GDM1 (cell line): Measurements from ENCODE around the gene NDEL1.

Experiments
- DNase-seq: peaks from one replicate; lab custom pipeline; 2025; lab: John Stamatoyannopoulos, UW

Gene NDEL1

DNA sequence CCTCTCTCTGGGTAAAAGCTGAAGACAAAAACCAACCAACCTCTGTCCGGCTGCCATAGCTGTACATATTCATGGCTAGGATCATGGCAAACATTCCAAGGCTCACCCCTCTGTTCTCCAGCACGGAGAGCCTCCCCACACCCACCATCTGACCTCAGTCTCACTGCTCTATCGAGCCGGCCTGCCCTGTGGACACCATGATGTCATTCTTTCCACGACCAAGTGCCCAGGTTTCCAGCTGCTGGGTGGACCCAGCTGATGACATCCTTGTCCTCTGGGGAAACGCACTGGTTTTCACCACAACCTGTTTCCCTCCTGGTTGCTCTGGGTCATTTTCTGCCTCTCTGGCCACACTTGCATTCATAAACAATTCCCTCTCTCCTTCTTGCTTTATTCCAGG, 67.7 kb downstream of the NDEL1 start:
- DNase-seq = no peak

DNA sequence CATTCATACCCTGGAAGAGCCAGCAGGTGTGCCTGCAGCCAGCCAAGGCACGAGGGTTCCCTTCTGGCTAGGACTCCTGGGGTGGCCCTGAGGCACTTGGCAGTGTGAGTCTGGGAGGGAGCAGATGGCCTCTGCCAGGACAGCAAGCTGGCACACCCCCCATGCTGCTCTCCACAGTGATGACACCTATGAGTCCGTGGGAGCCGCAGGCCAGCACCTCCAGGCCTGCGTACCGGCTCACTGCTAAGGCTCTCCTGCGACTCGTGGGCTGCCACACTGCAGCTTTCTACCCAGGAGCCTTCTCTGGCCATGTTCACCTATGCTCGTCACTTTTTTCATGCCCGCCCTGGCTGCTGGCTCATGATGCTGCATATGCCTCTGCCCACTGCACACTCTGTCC, 68.1 kb downstream of the NDEL1 start:
- no peak for DNase-seq

DNA sequence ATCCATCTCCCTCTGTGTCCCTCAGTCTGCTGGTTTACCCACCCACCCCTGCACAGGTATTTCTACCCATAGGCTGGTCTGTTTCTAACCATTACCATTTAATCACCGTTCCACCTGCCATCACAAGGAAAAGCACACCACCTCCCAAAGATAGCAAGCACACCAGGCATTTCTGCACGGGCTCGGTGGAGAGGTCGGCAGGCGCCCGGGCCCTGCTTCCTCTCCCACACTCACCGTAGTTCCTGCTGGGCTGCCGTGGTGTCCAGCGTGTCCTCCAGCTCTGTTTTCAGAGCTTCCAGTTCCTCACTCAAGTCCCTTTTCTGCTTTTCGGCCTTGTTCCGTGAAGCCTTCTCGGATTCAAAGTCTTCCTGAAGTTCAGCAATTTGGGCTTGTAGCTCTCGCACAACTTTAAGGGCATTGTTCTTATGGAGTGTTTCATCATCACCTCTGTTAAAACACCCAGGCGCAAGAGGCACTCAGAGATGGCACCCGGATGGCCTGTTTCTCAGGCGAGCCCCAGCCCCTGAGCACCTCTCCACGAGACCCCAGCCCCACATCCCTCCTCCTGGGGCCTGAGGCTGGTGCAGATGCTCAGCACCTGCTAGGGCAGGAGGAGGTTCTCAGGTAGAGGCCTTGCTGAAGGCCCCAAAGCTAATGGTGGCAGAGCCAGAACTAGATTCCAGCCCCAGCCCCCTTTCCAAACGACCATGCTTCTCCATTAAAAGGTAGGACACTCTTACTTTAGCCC, 69.0 kb downstream of the NDEL1 start:
- no peak for DNase-seq

DNA sequence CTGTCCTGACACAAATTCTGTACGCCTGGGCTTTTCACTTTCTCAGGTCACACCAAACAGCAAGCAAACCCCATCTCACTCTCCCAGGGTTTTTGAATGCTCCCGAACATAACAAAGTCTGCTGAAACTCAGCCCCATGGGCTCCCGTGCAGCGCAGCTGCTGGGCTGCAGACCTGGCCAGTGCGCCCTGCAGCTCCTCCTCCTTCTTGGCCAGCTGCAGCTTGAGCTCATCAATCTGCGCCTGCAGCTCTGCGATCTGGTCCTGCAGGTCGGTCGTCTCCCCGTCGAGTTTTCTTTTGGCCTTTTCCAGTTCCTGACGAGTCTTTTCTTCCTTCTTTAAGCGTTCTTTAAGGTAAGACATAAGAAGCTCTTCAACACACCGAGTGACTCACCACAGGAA, 70.5 kb downstream of the NDEL1 start:
- DNase-seq = no peak

DNA sequence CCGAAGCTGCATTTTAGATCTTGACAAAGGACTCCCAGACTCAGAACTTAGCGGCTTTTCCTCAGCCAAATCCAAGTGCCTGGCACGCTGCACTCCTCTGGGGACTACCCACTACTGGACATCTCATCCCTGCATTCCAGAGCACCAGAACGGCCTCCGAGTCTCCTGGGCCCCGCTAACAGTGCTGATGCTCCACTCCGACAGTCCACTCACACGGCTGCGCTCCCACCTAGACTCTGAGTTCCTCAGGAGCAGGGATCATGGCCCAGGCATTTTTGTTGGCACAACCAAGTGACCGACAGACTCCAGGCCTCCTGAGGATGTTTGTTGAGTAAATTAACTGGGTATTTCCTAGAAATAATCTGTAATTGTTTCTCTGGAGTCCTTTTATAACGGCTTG, 79.1 kb downstream of the NDEL1 start:
- no peak for DNase-seq
